ENCODE data around the gene NACC2.

GRCh38 chr9:136111190-136111589 is 16.1 kb upstream of the NACC2 start:
- TF ChIP-seq CTCF (IDR thresholded peaks at IDR 0.05; ENCODE audit: poor library complexity) (no peak), EZH2 (IDR thresholded peaks at IDR 0.05; ENCODE audit: borderline replicate concordance) (no peak)

All from hepatocyte (in vitro differentiated cells).